ENCODE results near the gene UBE3B. TPM values are rescaled to one million over a fixed set of nuclear protein-coding genes. Genes with fewer than 3 reads are reported as not detected.

Gene UBE3B
- total RNA-seq, 1 donor from 2014 or later = 25.5 TPM

DNA sequence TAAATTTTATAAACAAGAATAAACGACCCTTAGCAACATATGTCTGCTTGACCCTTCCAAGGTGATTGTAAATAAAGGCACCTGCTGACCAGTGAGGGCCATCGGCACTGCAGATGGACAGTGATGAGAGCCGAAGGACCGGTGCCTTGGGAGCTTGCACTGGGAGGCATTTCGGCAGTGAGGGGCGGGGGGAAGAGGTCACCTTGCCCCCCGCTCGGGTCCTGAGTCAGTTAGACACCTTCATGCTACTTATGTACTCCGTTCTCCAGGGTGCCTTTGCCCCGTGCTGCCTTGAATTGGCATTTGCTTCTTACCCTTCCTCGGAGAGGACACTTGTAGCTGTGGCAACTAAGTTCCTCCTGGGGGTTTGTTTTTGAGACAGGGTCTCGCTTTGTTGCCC, 72.8 kb downstream of the UBE3B start:
- no peak for DNase-seq (ENCODE audit: low spot score)

DNA sequence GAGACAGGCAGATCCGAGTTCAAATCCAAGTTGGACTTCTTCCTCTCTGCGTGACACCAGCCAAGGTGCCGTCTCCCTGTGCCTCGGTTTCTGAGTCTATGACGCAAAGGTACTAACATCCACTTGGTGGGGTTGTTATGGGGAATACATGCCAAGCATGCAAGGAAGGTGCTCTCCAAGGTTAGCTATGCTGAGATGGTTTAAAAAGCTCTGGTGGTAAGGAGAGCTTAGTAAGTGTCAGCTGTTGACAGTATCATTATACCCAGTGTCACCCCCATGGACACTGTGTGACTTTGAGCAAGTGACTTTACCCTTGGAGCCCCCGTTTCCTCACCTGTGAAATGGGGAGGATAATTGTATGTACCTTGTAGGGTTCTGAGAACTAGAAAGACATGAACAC, 73.7 kb downstream of the UBE3B start:
- no peak for DNase-seq (ENCODE audit: low spot score)

DNA sequence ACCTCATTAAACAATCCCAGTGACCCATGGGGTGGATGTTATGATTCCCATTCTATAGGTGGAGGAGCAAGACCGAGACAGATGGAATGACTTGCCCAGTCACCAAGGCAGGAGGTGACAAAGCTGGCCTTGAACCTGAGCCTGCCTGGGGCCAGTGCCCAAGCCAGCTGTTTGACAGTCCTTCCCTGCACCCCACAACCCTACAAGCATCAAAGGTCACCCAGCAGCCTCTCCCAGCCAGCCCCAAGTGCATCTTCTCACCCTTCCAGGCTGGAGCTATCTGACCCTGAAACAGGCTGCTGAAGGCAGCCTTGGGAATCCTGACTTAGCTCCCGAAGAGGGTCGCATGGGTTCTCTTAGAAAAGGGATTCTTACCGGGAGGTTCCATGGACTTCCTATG, 75.5 kb downstream of the UBE3B start:
- no peak for DNase-seq (ENCODE audit: low spot score)

DNA sequence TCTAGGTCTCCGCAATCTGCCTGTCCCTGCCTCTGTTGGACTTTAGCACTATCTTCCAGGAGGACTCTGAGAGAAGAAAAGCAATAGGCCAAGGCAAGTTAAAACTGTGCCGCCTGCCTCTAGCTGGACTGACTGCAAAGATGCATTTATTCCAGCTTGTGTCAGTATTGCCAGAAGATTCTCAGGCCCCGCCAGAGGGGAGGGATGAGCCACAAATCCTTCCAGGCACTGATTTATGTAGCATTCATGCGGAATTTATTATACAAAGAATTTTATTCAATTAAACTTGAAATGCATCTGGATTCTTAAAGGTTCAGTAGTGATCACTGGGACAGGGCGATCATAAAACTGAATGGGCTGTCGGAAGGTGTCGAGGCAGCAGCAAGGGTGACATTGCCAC, 76.0 kb downstream of the UBE3B start:
- no peak for DNase-seq (ENCODE audit: low spot score)

- no peak for DNase-seq (ENCODE audit: low spot score)
These were observed 76.6 kb downstream of the UBE3B start for GRCh38 chr12:109553906-109554500.

DNA sequence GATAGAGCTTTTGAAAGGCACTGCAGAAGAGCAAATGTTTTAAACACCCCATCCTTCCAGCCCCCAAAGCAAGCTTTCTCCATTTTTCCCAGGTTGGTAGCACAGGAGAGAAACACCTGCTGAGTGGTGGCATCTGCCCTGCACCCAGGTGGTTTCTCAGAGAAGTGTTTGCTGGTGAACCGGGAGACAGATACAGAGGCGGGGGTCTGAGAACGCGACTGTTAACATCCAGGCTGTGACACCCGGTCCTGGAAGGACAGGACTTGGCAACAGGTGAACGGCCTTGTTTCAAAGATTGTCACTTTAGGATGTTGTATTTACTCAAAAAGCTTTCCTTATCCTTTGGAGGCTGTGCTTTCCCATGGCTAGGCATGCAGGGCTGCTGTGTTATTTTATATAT, 77.3 kb downstream of the UBE3B start:
- DNase-seq (ENCODE audit: low spot score) = no peak

GRCh38 chr12:109555431-109556315, 78.2 kb downstream of the UBE3B start:
- no peak for DNase-seq (ENCODE audit: low spot score)

- DNase-seq (ENCODE audit: low spot score) = no peak
These were observed 79.8 kb downstream of the UBE3B start for GRCh38 chr12:109557200-109557599.

- DNase-seq (ENCODE audit: low spot score) = no peak
These were observed 80.4 kb downstream of the UBE3B start for GRCh38 chr12:109557805-109558204.

GRCh38 chr12:109558374-109559199, 81.2 kb downstream of the UBE3B start:
- no peak for DNase-seq (ENCODE audit: low spot score)

- no peak for DNase-seq (ENCODE audit: low spot score)
These were observed 81.7 kb downstream of the UBE3B start for GRCh38 chr12:109559200-109559505.

DNA sequence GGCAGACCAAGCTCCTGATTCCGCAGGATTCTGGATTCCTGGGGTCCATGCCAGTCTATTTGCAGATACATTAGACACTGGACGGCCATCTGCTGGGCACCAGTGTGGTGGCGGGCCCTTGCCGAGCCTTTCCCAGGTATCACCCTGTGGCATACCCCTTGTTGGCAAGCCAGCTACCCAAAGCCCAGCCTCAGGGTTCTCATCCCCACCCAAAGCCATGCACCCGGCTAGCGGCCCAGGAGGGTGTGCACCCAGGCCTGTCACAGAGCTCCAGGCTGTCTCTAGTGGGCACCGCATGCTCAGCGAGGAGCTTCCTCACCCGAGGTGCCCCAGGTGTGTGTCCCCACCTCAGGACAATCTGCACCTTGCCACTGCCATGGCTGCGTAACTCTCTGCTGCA, 82.2 kb downstream of the UBE3B start:
- no peak for DNase-seq (ENCODE audit: low spot score)

GRCh38 chr12:109560867-109561710, 83.7 kb downstream of the UBE3B start:
- no peak for DNase-seq (ENCODE audit: low spot score)

GRCh38 chr12:109561711-109562030, 84.2 kb downstream of the UBE3B start:
- no peak for DNase-seq (ENCODE audit: low spot score)

- no peak for DNase-seq (ENCODE audit: low spot score)
These were observed 85.4 kb downstream of the UBE3B start for GRCh38 chr12:109562871-109563270.

- no peak for DNase-seq (ENCODE audit: low spot score)
These were observed 86.2 kb downstream of the UBE3B start for GRCh38 chr12:109563291-109564284.

DNA sequence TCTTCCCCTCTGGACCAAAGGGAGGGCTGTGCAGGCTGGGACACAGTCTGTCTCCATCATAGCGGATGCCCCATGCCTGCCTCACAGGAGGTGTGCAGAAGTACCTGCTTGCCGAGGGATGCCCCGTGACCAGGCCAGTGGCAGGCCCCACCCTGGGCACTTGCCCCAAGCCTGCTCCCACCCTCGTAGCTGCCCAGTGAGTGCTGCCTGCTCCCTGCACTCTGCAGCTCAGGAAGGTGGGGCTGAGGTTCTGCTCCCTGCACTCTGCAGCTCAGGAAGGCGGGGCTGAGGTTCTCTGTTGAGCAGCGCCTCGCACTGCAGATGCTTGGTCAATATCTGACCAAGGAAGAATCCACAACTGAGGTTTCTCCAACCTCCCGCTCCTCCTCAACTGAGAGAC, 89.0 kb downstream of the UBE3B start:
- DNase-seq (ENCODE audit: low spot score) = no peak

DNA sequence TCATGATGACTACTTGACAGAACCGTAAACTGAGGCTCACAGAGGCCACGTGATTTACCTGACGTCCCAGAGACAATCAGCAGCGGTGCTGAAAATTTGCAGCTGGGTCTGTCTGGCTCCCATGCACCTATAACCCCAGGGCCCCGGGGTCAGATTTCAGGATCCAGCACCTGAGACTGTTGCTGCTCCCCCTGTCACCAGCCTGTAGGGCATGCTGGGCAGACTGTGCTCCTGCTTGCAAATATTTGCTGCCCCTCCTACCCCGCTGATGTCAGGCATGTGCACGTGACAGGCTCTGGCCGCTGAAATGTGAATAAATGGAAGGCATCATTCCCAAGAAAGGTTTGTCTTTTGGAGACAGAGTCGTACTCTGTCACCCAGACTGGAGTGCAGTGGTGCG, 89.9 kb downstream of the UBE3B start:
- no peak for DNase-seq (ENCODE audit: low spot score)

DNA sequence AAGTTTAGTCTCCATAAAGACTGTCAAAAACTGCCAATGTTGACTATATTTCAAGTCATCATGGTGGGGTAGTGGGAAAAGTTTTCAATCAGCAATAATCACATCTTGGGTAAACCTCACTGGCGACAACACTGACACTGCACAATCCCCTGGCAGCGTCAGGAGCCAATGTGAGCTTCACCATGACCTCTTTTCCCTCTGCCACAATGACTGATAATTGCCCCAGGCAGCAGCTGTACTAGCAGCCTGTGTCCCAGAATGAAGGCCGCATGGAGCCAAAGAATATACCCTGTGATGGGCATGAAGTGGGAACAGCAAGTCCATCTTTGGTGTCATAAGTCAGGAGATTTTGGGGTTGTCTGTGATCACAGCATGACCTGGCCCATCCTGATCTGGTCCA, 90.5 kb downstream of the UBE3B start:
- no peak for DNase-seq (ENCODE audit: low spot score)

DNA sequence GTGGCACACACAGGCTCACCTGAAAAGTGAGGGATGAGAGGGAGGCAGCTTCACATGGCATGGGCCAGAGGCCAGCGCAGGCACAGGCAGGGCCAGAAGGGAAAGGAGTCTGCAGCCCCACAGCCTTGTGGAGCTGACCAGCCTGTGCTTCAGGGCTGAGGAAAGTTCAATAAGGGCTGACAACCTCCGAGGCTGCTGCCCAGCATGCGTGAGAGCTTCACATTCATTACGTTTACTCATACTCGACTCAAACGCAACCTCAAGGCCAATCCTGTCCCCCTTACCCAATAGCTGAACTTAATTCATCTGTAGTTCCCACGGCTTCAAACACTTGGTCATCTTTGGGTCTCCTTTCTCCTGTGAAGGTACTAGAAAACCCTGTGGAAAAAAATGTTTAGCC, 91.1 kb downstream of the UBE3B start:
- no peak for DNase-seq (ENCODE audit: low spot score)
